ENCODE measurements around the gene TUBB1.

TUBB1 gene

DNA sequence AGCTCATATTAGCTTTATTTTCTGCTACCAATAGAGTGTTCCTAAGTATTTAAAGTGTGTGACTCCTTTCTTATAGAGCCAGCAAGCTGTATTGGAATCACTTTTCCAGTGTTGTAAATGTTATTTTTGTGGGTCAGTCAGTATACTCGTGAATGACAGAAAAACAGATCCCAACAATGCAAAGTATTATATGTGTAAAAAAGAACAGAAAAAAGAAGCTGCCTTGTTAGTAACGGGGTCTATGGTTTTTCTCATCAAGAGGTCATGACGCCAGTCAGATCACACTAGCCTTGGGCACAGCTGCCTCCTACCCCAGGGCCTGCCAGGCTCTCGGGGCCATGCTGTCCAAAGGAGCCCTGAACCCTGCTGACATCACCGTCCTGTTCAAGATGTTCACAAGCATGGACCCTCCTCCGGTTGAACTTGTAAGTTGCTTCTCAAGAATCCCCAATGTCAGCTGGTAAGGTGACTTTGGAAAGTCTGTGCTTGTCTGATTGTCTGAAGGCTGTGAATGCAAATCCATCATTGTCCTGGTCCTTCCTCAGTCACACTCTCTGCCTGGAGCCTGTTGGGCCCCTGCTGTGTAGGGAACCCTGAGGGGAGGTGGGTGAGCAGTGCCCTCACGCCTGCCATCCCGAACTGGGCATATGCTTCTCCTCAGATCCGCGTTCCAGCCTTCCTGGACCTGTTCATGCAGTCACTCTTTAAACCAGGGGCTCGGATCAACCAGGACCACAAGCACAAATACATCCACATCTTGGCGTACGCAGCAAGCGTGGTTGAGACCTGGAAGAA, 28.4 kb upstream of the TUBB1 start:
- no peak for DNase-seq

DNA sequence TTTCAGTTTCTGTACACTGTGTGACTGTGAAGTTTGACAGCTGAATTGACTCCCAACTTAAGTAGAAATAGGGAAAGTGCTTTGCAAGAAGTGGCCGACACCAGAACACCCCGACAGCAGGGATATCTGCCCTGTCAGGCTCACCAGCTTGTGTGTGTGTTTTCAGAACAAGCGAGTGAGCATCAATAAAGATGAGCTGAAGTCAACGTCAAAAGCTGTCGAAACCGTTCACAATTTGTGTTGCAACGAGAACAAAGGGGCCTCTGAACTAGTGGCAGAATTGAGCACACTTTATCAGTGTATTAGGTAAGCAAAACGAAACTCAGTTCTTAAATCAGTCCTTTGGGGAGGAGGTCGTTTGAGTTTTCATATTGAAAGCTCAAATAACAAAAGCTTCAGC, 27.5 kb upstream of the TUBB1 start:
- no peak for DNase-seq

DNA sequence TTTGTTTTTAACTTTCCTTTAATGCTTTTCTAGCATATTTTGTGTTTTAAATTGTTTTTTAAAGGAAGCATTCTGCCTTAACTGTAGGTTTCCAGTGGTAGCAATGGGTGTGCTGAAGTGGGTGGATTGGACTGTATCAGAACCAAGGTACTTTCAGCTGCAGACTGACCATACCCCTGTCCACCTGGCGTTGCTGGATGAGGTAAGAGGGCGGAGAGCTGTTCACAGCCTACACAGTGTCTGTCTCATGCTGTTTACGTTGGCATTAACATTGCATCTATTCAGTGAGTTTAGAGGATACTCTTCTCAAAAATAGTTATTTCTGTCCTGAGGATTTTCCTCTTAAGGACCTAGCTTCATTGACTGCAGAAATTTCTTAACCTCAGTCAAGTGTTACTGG, 26.3 kb upstream of the TUBB1 start:
- DNase-seq = no peak

DNA sequence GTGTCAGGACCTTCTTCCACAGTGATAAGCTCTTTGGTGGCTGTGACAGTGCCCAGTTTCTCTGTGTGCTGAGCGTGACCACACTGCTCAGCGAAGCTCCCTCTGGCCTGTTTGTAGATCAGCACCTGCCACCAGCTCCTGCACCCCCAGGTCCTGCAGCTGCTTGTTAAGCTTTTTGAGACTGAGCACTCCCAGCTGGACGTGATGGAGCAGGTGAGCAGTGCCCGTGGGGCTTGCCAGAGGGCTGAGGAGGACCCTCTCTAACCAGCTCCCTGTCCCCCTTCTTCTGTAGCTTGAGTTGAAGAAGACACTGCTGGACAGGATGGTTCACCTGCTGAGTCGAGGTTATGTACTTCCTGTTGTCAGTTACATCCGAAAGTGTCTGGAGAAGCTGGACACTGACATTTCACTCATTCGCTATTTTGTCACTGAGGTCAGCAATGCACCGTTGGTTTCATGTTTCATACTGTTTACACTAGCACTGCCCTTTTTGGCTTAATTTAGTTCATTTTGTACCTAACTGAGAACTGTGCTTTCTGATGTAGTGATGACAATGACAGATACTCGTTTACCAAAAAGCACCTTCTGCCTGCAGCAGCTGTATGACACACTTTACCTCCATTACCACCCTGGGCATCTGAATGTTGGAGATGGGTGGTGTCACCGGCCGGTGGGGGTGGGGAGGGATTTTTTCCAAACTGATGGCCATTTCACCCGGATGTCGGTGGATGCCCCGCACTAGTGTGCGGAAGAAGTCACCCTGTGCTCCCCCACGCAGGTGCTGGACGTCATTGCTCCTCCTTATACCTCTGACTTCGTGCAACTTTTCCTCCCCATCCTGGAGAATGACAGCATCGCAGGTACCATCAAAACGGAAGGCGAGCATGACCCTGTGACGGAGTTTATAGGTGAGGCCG, 25.6 kb upstream of the TUBB1 start:
- no peak for DNase-seq

DNA sequence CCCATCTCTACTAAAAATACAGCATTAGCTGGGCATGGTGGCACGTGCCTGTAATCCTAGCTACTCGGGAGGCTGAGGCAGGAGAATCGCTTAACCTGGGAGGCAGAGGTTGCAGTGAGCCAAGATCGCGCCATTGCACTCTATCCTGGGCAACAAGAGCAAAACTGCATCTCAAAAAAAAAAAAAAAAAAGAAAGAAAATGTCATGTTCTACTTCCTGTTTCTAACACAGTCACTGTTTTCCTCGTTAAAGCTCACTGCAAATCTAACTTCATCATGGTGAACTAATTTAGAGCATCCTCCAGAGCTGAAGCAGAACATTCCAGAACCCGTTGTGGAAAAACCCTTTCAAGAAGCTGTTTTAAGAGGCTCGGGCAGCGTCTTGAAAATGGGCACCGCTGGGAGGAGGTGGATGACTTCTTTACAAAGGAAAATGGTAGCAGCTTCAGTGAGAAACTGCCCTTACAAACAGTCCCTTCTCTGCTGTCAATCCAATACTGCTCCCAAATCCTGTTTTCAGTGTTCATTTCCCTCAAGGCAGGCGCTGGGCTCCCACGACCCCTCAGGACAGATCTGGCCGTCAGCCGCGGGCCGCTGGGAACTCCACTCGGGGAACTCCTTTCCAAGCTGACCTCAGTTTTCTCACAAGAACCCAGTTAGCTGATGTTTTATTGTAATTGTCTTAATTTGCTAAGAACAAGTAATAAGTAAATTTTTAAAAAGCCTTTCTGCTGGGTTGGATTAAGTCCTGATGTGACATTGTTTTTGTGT, 24.7 kb upstream of the TUBB1 start:
- no peak for DNase-seq

DNA sequence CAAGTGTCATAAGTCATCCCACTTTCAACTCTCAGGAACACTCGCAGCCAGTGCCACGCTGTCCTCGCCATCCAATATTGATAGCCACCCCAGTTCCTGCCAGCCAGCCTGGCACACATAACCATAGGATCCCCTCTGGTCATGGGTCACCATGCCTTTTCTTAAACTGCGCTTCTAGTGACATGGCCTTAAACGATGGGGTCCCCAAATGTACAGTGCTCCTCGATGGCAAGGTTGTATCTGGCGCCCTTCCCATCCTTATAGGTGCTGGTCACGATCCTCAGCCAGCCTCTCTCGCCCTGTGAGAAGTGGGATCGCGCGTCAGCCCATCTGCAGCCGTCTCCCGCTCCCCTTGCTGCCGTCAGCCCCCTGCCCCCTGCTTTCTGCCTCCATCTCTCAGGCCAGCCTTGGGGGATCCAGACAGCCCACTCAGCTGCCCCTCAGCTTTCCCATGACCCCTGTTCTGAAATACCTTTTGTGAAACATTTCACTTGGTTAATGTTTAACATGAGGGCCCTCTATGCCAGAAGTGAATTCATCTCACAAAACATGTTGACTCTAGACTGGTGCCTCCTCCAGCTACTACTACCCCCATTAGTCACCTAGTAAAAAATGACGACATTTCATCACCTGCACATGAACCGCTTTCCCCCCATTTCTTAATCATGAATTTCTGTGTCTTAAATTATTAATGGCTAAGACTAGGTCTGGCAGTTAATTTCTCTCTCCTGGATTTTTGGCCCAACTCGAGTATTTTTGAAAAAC, 23.6 kb upstream of the TUBB1 start:
- DNase-seq = no peak

DNA sequence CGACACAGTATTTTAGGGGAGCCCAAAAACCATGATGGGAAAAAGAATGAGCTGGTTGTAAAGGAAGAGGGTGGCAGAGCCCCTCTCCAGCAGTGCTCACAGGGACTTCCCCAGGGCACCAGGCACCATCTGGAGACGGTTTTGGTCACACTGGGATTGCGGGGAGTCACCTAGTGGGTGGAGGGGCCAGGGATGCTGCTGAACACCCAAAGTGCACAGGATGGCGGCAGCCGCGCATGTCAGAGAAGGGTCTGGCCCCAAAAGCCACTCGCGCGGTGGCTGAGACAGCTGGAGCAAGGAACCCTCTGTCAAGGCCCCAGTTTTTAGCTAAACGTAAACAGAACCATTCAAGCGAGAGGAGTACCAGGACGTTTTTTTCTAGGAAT, 23.0 kb upstream of the TUBB1 start:
- no peak for DNase-seq

DNA sequence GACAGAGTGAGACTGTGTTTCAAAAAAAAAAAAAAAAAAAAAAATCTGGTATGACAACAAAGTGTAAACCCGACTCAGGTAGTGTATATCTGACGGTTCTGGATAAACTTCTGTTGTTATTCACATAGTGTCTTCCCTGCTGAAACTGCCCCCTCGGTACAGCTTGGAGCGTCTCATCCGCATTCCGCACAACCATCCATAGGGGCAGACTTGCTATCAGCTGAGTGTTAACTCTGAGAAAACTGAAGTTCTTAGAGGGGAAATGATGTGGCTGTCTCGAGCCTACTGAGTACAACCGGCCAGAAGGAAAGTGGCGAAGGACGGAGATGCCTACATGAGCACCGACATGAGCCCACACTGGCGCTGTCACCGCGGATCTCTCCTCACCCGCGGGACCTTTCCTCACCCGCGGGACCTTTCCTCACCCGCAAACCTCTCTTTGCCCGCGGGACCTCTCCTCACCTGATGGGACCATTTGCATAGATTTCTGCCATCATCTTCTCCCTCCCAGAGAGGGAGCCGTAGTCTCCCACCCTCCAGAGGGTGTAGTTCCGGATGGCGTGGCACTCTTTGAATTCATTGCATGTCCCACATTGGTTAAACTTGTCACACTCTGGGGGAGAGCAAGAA, 22.0 kb upstream of the TUBB1 start:
- DNase-seq = no peak

DNA sequence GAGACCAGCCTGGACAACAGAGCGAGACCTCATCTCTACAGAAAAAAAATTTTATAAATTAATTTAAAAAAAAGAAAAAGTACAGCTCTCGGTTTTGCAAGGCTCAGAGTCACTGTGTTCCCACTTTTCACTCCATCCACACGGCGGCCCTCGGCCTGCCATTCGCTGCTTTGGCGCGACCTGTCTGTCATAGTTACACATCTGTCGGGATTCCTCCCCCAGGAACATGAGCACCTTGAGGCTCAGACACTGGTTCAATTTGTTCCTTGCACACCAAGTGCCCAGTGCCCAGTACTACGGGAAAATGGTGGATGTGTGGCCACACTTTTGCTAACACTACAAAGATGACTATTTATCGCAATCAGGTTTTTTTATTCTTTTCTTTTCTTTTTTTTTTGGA, 20.6 kb upstream of the TUBB1 start:
- DNase-seq = no peak

DNA sequence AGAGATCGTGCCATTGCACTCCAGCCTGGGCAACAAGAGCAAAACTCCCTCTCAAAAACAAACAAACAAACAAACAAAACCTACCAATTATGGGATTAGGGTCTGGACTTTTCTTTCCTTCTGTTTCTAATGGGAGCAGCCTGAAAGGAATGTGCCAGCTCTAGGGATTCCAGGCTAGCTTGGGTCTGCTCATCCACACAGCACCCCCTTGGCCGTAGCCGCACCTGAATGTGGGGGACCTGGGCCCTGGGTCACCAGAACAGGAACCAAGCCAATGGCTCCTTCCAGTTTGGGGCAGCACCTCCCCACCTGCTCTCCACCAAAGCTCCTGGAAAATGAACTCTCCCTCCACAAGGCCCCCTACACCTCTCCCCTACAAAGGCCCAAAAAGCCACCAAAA, 18.9 kb upstream of the TUBB1 start:
- DNase-seq = no peak

DNA sequence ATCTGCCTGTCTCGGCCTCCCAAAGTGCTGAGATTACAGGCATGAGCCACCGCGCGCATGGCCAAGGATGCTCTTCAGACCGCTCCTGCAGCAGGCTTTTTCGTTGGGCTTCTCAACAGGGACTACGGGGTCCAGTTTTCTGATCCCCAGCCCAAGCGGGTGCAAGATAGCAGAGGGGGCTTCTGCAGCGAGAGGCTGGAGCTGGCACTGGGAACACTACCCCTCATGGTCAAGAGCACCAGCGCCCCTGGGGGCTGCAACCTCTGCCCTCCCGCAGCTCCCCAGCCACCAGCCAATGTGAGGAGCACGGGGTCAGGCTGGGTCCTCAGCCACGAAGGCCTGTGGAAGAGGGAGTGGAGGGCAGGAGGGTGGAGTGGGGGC, 18.2 kb upstream of the TUBB1 start:
- DNase-seq = no peak

DNA sequence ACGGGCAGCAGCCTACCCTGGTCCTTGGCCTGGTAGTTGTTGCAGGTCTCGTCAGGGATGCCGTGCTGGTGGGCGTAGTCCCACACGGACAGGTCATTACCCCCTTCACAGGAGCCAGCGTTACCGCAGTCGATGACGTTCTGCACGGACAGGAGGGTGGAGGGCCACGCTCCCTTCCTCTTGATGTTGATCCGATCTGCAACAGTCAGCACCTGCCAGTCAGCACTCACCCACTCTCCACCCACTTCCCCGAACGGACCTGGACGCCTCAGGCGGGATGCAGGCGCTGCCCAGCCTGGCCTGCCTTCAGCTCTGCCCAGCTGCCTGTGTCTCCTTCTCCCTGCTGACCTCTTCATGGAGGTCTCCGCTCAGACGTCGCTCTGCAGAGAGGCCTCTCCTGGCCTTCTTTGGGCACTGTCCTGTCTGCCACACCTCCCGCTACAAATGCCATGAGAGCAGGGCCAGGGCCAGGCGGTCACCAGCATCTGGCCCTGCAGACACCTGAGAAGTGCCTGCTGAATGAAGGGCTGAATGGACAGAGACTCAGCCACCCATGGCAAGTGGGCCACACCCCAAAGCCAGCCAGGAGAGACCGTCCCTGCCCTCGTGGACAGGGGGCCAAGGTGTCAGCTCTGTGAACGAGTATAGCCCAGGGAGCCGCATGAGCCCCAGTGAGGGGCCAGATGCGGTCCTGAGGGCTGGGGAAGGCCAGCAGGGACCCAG, 17.6 kb upstream of the TUBB1 start:
- DNase-seq = no peak

DNA sequence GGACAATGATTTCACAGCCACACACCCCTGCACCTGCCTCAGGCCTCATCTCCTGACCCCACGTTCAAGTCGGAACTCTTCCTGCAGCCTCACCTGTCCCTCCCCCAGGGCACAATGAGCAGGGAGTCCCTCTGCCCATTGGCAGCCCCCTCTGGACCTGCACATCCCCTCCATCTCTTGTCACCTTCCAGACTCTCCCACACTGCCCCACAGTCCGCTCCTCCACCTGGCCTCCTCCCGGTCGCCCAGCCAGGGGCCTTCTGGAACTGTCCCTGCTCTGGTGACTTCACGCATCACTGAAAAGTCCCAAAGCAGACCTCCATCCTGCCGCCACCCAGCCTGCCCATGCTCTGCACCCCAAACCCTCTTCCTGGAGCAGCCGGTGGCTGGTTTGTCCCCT, 16.8 kb upstream of the TUBB1 start:
- no peak for DNase-seq

DNA sequence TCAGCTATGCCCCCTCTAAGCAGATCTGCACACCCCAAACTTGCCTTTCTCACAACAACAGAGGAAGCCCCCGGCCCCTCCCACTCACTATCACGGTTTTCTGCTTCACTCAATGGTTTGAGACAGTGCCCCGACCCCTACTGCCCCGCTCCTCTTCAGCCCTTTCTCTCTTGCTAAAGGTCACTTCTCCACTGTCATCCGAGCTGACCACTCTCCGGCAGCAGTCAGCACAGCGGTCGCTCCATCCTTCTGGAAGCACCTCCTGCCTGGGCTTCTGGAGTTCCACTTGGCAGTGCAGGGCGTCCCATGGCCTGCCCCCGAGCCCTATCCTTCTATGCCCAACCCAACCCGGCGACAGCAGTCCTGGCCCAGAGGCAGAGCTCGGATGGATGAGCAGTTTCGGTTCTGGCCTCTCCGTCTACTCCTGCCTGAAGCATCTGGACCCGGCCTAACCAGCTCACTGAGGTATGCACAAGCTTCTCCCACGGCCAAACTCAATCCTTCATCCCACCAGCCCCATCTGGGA, 16.3 kb upstream of the TUBB1 start:
- DNase-seq = no peak

DNA sequence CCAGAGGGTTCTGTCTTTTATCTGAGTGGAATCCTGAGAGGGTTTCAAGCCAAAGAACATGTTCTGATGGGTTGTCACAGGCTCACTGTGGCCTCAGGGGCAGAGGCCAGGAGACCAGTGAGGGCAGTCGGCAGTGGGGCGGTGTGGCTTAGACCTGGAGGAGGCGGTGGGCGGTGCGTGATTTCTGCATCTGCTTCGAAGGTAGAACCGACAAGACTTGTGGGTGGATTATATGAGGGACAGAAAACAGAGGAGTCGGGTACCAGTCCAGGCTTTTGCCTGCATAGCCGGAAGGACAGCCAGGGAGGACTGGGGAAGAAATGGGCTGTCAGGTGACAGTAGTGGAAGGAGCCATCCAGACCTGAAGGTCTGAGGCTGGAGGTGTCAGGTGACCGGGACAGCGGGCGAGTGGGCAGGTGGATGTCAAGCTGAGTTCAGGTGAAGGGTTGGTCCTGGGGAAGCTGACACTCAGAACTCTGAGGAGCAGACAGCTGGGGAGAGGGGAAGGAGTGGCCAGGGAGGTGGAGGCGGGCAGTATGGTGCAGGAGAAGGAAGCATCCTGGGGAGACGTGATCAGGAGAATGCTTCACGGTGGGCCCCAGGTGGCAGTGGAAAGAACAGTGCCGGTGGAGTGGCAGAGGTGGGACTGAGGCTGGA, 15.3 kb upstream of the TUBB1 start:
- DNase-seq = no peak

DNA sequence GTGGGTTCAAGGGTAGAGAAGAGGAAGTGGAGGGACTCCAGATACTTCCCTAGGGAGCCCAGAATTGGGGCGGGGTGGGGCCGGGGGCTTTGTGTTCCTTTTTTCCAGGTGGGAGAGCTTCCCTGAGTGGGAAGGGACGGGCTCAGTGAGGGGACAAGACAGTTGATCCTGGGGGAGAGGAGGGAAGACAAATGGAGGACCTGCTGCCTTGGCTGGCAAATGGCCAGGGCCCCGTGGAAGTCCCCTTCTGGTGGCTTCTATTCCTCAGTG, 14.8 kb upstream of the TUBB1 start:
- DNase-seq = peak; percentile 55

DNA sequence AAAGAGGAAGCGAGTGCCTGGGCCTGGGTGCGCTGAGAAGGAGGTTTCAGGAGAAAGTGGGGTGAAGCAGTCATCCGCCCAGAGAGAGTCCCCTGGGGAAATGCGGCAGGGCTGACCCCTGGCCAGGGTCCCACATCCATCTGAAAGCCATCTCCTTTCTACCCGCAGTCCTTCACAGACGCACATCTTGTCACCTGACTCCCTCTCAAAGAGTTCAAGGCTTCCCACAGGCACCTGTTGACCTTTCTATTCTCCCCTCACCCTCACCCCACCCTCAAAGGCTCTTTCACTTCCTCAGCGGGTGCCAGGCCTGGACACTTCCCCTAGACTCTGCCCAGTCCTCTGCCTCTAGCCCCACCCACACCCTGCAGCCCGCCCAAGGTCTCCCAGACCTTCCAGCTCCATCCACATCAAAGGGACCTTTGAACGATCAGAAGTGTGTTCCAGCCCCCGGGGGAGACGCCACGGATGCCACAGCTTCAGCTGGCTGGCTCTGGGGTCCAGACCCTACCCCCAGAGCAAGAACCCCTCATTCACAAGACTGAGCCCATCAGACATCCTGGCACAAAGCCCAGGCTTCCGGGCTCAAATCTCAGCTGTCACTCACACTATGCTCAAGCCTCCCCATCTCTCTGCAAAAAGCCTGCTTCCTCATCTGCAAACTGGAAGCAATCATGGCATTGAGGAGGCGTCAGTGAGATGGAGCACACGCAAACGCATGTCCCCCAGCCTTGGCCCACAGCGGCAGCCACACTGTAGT, 14.3 kb upstream of the TUBB1 start:
- peak; percentile 43 for DNase-seq

DNA sequence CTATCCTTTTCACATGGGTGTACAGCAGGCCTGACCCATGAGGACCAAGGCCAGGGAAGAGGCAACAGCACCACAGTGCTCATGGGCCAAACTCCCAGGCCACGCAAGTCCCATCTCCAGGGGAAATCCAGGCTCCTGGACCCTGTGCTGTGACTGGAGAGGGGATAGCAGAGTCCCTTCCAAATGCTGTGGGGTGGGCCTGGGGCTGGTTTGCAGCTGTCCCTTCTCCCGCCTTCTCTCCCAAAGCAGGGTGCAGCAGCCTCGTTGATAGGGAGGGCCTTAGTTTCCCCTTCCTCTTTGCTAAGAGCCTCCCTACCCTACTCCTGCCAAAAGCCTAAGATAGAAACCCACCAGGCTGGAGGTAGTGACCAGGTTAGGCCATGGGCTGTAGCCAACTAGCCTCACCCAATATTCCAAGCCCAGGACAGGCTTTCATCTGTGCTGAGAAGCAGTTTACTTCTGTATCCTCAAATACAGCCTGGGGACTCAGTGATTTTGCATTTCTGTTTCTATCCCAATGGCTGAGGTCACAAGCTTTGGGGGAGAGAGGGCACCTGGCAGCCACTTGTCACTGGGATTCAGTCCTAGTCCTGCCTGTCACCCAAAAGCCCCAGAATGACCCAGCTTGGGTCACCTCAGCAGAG, 13.6 kb upstream of the TUBB1 start:
- DNase-seq = no peak

DNA sequence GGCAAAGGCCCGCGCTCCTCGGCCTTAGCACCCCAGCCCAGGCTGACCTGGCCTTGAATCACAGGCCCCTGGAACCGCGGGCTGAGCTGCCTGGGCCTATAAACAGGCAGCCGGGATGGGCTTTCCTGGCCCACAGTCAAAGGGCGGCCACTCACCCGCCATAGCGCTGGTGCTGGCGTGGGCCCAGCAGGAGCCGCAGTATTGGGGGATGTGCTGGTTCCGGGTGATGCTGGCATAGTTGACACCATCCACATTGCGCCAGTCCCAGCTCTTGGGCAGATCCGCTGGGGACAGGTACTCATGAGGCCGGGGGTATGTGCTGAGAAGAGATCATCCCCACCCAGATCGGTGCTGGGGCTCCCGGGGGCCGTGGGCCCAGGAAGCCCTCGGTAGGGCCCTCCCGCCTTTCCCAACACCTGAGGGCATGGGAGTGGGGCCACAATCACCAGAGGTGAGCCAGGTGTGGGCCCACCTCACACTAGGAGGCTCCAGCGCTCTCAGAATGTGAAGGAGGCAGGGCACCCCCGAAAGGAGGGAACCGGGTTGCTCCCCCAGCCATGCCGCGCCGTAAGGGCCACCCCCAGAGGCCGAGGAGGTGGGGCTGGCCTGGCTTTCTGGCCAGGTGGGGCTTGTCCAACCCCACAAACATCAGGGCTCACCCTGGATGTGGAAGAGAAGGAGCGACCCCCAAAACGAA, 12.9 kb upstream of the TUBB1 start:
- DNase-seq = no peak
